A549 (cell line): ENCODE measurements around the gene QPCT. TPM values are rescaled to one million over a fixed set of nuclear protein-coding genes. Genes with fewer than 3 reads are reported as not detected.

ENCODE experiments used
- ATAC-seq, 2 experiments: fragments of 200-7000 bp in 1 of 2; fragments of >200 bp in 1 of 2; cut with Nextera tagmentation in 1 of 2; cut with Tn5 transposase in 1 of 2; 3 replicates each; pipeline versions ENCODE4 v1.8.0 to v1.9.1; 2018 to 2020; ENCODE audit warnings: mild to moderate bottlenecking in 1 of 2, moderate library complexity in 1 of 2
- CTCF ChIA-PET: fragments of 300-600 bp; sonication (Branson Sonifier 250); formaldehyde crosslinking; extraction: SDS; loops from one replicate; lab custom pipeline; 2021; ENCODE audit warnings: antibody characterized with exemption, inconsistent platforms; lab: Yijun Ruan, JAX
- POLR2A ChIA-PET: fragments of 350-600 bp; formaldehyde crosslinking; extraction: SDS; loops from one replicate; lab custom pipeline; 2021; ENCODE audit warnings: antibody characterized with exemption, inconsistent platforms; lab: Yijun Ruan, JAX
- DNase-seq, 2 experiments: peaks; one replicate each; pipeline versions ENCODE4 v3.0.0 to v3.0.0-alpha.2; 2011 to 2016; ENCODE audit warnings: low read depth in 1 of 2, low spot score in 1 of 2
- FAIRE-seq: peaks from 2 replicates; lab custom pipeline; 2011; peaks lifted over from hg19 to GRCh38; lab: Jason Lieb, UNC
- H3K27ac ChIP-seq, 2 experiments: fragments of >200 bp; sonication (Bioruptor Twin); formaldehyde crosslinking; 3 replicates each; pipeline ENCODE4 v1.5.1; 2016 to 2017
- H3K4me1 ChIP-seq: fragments of >200 bp; sonication (Bioruptor Twin); formaldehyde crosslinking; 3 replicates; pipeline ENCODE4 v1.6.1; 2016
- H3K4me2 ChIP-seq: fragments of >200 bp; sonication (Bioruptor Twin); formaldehyde crosslinking; 3 replicates; pipeline ENCODE4 v1.6.1; 2016
- H3K4me3 ChIP-seq: fragments of >200 bp; sonication (Bioruptor Twin); formaldehyde crosslinking; 3 replicates; pipeline ENCODE4 v1.5.1; 2016
- H3K9me3 ChIP-seq: fragments of >200 bp; sonication (Bioruptor Twin); formaldehyde crosslinking; 3 replicates; pipeline ENCODE4 v1.6.1; 2016
- EP300 ChIP-seq, 2 experiments: fragments of >200 bp; sonication (Bioruptor Twin); formaldehyde crosslinking; IDR thresholded peaks; 2 replicates in 1 of 2; 3 replicates in 1 of 2; pipeline ENCODE4 v1.6.1; 2016 to 2017
- ESRRA ChIP-seq: fragments of 150-350 bp; IDR thresholded peaks from 2 replicates; pipeline ENCODE4 v1.6.1; 2014; ENCODE audit warnings: mild to moderate bottlenecking, low read length, borderline replicate concordance
- FOSL2 ChIP-seq, 2 experiments: fragments of 450-650 bp in 1 of 2; fragments of >200 bp in 1 of 2; sonication (Bioruptor Twin) in 1 of 2; formaldehyde crosslinking; IDR thresholded peaks; 2 replicates each; pipeline versions ENCODE4 v1.5.0 to v1.6.1; 2016 to 2020; ENCODE audit warnings: mild to moderate bottlenecking in 1 of 2, moderate library complexity in 1 of 2
- HDAC2 ChIP-seq: fragments of 200-600 bp; sonication (generic); IDR thresholded peaks from 2 replicates; pipeline ENCODE4 v1.6.1; 2016
- HEYL ChIP-seq: fragments of 250-450 bp; sonication (Bioruptor Pico); IDR thresholded peaks from 2 replicates; pipeline ENCODE4 v1.8.0; 2021; ENCODE audit warnings: mild to moderate bottlenecking, moderate library complexity
- HOXB13 ChIP-seq: fragments of 250-450 bp; sonication (Bioruptor Pico); IDR thresholded peaks from 2 replicates; pipeline ENCODE4 v1.5.0; 2020; ENCODE audit warnings: low read depth, mild to moderate bottlenecking, moderate library complexity
- HOXB5 ChIP-seq: fragments of 250-450 bp; sonication (Bioruptor Pico); IDR thresholded peaks from 2 replicates; pipeline ENCODE4 v1.5.0; 2020; ENCODE audit warnings: mild to moderate bottlenecking, moderate library complexity
- KDM1A ChIP-seq: fragments of 200-600 bp; sonication (generic); IDR thresholded peaks from 2 replicates; pipeline ENCODE4 v1.6.1; 2016; ENCODE audit warnings: low read depth, mild to moderate bottlenecking
- MYC ChIP-seq: IDR thresholded peaks from 2 replicates; pipeline ENCODE4 v1.6.1; 2012; ENCODE audit warnings: mild to moderate bottlenecking, inconsistent platforms, low read length, improper control_type of control experiment, borderline replicate concordance
- NFE2L2 ChIP-seq: fragments of 150-350 bp; conservative IDR thresholded peaks from 2 replicates; pipeline ENCODE4 v1.6.1; 2014; ENCODE audit warnings: low read length
- PHF8 ChIP-seq: fragments of 200-600 bp; sonication (generic); IDR thresholded peaks from 2 replicates; pipeline ENCODE4 v1.6.1; 2016; ENCODE audit warnings: low read depth, mild to moderate bottlenecking, antibody characterized with exemption, moderate library complexity, borderline replicate concordance
- POLR2AphosphoS2 ChIP-seq: conservative IDR thresholded peaks from 2 replicates; pipeline ENCODE4 v1.6.1; 2012; ENCODE audit warnings: low read length, improper control_type of control experiment, inconsistent platforms
- RARB ChIP-seq: fragments of 250-450 bp; sonication (Bioruptor Pico); IDR thresholded peaks from 2 replicates; pipeline ENCODE4 v1.8.0; 2021; ENCODE audit warnings: mild to moderate bottlenecking, moderate library complexity
- RFX5 ChIP-seq: fragments of 450-650 bp; IDR thresholded peaks from 2 replicates; pipeline ENCODE4 v1.7.1; 2014; ENCODE audit warnings: antibody characterized with exemption, mild to moderate bottlenecking, moderate library complexity
- SMC3 ChIP-seq: fragments of >200 bp; sonication (Bioruptor Twin); formaldehyde crosslinking; IDR thresholded peaks from 3 replicates; pipeline ENCODE4 v1.6.1; 2018; ENCODE audit warnings: inconsistent platforms
- SREBF2 ChIP-seq: fragments of 450-650 bp; IDR thresholded peaks from 2 replicates; pipeline ENCODE4 v1.6.1; 2014; ENCODE audit warnings: mild to moderate bottlenecking, moderate library complexity
- TFCP2L1 ChIP-seq: fragments of 250-450 bp; sonication (Bioruptor Pico); IDR thresholded peaks from 2 replicates; pipeline ENCODE4 v1.5.0; 2021; ENCODE audit warnings: mild to moderate bottlenecking
- USF2 ChIP-seq: fragments of 450-650 bp; IDR thresholded peaks from 2 replicates; pipeline ENCODE4 v1.6.1; 2014; ENCODE audit warnings: antibody characterized with exemption
- ZNF302 ChIP-seq: fragments of 250-450 bp; sonication (Bioruptor Pico); IDR thresholded peaks from 2 replicates; pipeline ENCODE4 v1.9.0; 2021; ENCODE audit warnings: inconsistent platforms, mild to moderate bottlenecking, moderate library complexity
- WGBS: methylation state at CpG from one replicate; pipeline ENCODE4 v1.1.6; 2017; ENCODE audit errors: missing lambda C conversion rate; 5-methylcytosine and 5-hydroxymethylcytosine counted together
- polyA plus RNA-seq, 4 experiments: library from polyadenylated mRNA; depleted of rRNA in 3 of 4; stranded (reverse); fragments of >200 nt; fragmentation: RNase III in 1 of 4; extraction: RNeasy Plus Mini Kit Qiagen cat#74134 plus additional on column Dnase treatment in 1 of 4; gene quantifications; 2 replicates in 3 of 4; 3 replicates in 1 of 4; pipeline ENCODE4 v1.2.3, GENCODE V29; 2011 to 2017
- TF ChIP-seq, protein P1 (sequence below): fragments of 150-350 bp; IDR thresholded peaks from 2 replicates; pipeline ENCODE4 v1.6.1; 2014; ENCODE audit warnings: low read depth, mild to moderate bottlenecking, low read length
- TF ChIP-seq, protein P2 (sequence below): fragments of 250-450 bp; sonication (Bioruptor Pico); IDR thresholded peaks from 2 replicates; pipeline ENCODE4 v1.5.0; 2021; ENCODE audit warnings: mild to moderate bottlenecking, moderate library complexity, borderline replicate concordance
- TF ChIP-seq, protein P3 (sequence below): fragments of 200-600 bp; sonication (generic); IDR thresholded peaks from 2 replicates; pipeline ENCODE4 v1.6.1; 2016; ENCODE audit warnings: antibody characterized with exemption, mild to moderate bottlenecking, moderate library complexity

Gene QPCT
- polyA plus RNA-seq, 2 of the 4 experiments (the other 2 are of a cell fraction), result 20.0 to 42.7 TPM

GRCh38 chr2:37394263-37394662, 49.8 kb downstream of the QPCT start:
- ChIA-PET POLR2A (interaction anchor here (1.0 kb wide), 1 partner anchor 484 kb away, joined by 3 read pairs; no protein-coding TSS in a partner anchor), CTCF (interaction anchor here (1.1 to 10.5 kb wide), 5 partner anchors 11 to 483 kb away, joined by 6 to 292 read pairs (median 169); no protein-coding TSS in a partner anchor)

GRCh38 chr2:37394796-37395555, 50.5 kb downstream of the QPCT start:
- FAIRE-seq, result no peak
- DNase-seq, result no peak
- Histone ChIP-seq H3K4me1 (peaks cover 12% of the 10 kb centered on the region), H3K27ac (no peak overlapping the region), H3K4me3 (no peak overlapping the region)
- CTCF ChIA-PET, result interaction anchor here (0.6 to 10.5 kb wide), 66 partner anchors 9 to 1754 kb away, joined by 3 to 292 read pairs (median 5); partner anchors contain the start of genes PRKD3 and RMDN2
- no peak for TF ChIP-seq ZNF302 (CRISPR knock-in tag)
- TF ChIP-seq EP300 (IDR thresholded peaks at IDR 0.05), result no peak
- no peak for TF ChIP-seq RFX5
- TF ChIP-seq POLR2AphosphoS2, result no peak
- TF ChIP-seq HOXB5 (CRISPR knock-in tag), result no peak
- no peak for TF ChIP-seq TFCP2L1 (CRISPR knock-in tag)
- no peak for TF ChIP-seq SMC3
- no peak for TF ChIP-seq HEYL (CRISPR knock-in tag)
- TF ChIP-seq USF2, result no peak
- TF ChIP-seq, protein P1, sequence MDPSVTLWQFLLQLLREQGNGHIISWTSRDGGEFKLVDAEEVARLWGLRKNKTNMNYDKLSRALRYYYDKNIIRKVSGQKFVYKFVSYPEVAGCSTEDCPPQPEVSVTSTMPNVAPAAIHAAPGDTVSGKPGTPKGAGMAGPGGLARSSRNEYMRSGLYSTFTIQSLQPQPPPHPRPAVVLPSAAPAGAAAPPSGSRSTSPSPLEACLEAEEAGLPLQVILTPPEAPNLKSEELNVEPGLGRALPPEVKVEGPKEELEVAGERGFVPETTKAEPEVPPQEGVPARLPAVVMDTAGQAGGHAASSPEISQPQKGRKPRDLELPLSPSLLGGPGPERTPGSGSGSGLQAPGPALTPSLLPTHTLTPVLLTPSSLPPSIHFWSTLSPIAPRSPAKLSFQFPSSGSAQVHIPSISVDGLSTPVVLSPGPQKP, result no peak
- TF ChIP-seq, all 56 proteins: peak for 0
- Histone ChIP-seq H3K9me3 (no peaks in the 10 kb centered on the region), H3K4me2 (no peak overlapping the region)
- WGBS, result 54% methylated on average over 9 of the region's 9 CpGs
- no peak for ATAC-seq
- POLR2A ChIA-PET, result interaction anchor here (1.0 kb wide), 1 partner anchor 483 kb away, joined by 3 read pairs; no protein-coding TSS in a partner anchor

More at GRCh38 chr2:37394263-37394662, 49.8 kb downstream of the QPCT start:
- WGBS, result 100% methylated on average over 1 of the region's 1 CpG
- peaks cover 18% of the 10 kb centered on the region for H3K4me1 ChIP-seq
- H3K4me2 ChIP-seq, result no peak overlapping the region
- no peak overlapping the region for H3K4me3 ChIP-seq
- DNase-seq (no peak), FAIRE-seq (no peak), ATAC-seq (no peak)
- no peak overlapping the region for H3K27ac ChIP-seq
- no peaks in the 10 kb centered on the region for H3K9me3 ChIP-seq
- TF ChIP-seq RARB, result no peak
- TF ChIP-seq FOSL2 (IDR thresholded peaks at IDR 0.05), result no peak
- no peak for TF ChIP-seq FOSL2 (CRISPR knock-in tag; IDR thresholded peaks at IDR 0.05)
- no peak for TF ChIP-seq NFE2L2
- TF ChIP-seq ESRRA, result no peak

DNA sequence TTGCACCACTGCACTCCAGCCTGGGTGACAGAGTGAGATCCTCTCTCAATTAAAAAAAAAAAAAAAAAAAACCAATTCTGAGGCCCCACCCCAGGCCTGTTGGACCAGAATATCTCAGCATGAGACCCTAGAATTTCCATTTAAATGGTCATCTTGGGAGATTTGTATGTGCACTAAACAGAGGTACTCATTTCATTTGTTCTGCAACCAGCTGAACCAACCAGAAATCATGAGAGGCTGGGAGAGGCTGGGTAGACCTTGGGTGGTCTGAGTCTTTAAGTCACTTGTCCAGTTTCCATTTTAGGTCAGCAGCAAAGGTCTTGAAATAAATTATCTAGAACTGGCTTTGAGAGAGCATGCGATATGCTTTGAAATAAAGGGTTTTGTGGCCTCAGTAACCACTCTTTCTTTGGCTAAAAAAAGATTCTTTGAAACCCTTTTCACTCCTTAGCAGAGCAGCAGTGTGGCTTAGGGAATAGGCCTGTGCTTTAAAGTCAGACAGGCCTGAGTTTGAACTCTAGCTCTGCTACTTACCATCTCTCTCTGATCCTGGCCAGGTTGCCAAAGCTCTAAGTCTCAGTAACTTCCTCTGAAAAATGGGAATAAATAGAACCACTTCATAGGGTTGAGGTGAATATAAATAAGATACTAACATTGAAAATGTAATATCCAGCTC, 52.6 kb downstream of the QPCT start:
- ChIA-PET POLR2A (no interaction called here), CTCF (interaction anchor here (0.6 to 10.5 kb wide), 45 partner anchors 8 to 1125 kb away, joined by 3 to 292 read pairs (median 6); partner anchors contain the start of gene RMDN2)
- H3K4me2 ChIP-seq, result no peak overlapping the region
- H3K9me3 ChIP-seq, result no peaks in the 10 kb centered on the region
- no peak overlapping the region for H3K4me3 ChIP-seq
- no peak for ATAC-seq
- 91% methylated on average over 1 of the region's 1 CpG for WGBS
- H3K4me1 ChIP-seq, result no peaks in the 10 kb centered on the region
- DNase-seq, result no peak
- no peak for FAIRE-seq
- no peak overlapping the region for H3K27ac ChIP-seq
- TF ChIP-seq, protein P2, sequence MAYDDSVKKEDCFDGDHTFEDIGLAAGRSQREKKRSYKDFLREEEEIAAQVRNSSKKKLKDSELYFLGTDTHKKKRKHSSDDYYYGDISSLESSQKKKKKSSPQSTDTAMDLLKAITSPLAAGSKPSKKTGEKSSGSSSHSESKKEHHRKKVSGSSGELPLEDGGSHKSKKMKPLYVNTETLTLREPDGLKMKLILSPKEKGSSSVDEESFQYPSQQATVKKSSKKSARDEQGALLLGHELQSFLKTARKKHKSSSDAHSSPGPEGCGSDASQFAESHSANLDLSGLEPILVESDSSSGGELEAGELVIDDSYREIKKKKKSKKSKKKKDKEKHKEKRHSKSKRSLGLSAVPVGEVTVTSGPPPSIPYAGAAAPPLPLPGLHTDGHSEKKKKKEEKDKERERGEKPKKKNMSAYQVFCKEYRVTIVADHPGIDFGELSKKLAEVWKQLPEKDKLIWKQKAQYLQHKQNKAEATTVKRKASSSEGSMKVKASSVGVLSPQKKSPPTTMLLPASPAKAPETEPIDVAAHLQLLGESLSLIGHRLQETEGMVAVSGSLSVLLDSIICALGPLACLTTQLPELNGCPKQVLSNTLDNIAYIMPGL (CRISPR knock-in tag), result no peak
- TF ChIP-seq MYC (no peak), SREBF2 (no peak), HOXB13 (CRISPR knock-in tag) (no peak), HDAC2 (no peak), KDM1A (no peak), PHF8 (no peak), HEYL (CRISPR knock-in tag) (no peak)
- TF ChIP-seq, protein P3, sequence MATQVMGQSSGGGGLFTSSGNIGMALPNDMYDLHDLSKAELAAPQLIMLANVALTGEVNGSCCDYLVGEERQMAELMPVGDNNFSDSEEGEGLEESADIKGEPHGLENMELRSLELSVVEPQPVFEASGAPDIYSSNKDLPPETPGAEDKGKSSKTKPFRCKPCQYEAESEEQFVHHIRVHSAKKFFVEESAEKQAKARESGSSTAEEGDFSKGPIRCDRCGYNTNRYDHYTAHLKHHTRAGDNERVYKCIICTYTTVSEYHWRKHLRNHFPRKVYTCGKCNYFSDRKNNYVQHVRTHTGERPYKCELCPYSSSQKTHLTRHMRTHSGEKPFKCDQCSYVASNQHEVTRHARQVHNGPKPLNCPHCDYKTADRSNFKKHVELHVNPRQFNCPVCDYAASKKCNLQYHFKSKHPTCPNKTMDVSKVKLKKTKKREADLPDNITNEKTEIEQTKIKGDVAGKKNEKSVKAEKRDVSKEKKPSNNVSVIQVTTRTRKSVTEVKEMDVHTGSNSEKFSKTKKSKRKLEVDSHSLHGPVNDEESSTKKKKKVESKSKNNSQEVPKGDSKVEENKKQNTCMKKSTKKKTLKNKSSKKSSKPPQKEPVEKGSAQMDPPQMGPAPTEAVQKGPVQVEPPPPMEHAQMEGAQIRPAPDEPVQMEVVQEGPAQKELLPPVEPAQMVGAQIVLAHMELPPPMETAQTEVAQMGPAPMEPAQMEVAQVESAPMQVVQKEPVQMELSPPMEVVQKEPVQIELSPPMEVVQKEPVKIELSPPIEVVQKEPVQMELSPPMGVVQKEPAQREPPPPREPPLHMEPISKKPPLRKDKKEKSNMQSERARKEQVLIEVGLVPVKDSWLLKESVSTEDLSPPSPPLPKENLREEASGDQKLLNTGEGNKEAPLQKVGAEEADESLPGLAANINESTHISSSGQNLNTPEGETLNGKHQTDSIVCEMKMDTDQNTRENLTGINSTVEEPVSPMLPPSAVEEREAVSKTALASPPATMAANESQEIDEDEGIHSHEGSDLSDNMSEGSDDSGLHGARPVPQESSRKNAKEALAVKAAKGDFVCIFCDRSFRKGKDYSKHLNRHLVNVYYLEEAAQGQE, result no peak
